Panc1 (cell line): ENCODE measurements around the gene HCFC1R1.

Experiments used
- POLR2AphosphoS5 ChIP-seq: IDR thresholded peaks from 2 replicates; pipeline ENCODE4 v1.6.1; 2012; ENCODE audit warnings: mild to moderate bottlenecking, low read depth, low read length, moderate library complexity
- SIN3A ChIP-seq: IDR thresholded peaks from 2 replicates; pipeline ENCODE4 v1.6.1; 2012; ENCODE audit warnings: low read depth, mild to moderate bottlenecking, low read length, moderate library complexity, borderline replicate concordance; ENCODE audit not compliant: insufficient read depth
- TCF7L2 ChIP-seq: IDR thresholded peaks from 2 replicates; pipeline ENCODE4 v1.6.1; 2011; ENCODE audit warnings: mild to moderate bottlenecking, low read depth, low read length, inconsistent platforms
- TF ChIP-seq, protein P1 (sequence below): fragments of 450-650 bp; IDR thresholded peaks from 2 replicates; pipeline ENCODE4 v1.5.1; 2017; ENCODE audit warnings: mild to moderate bottlenecking
- TF ChIP-seq, protein P2 (sequence below), 2 experiments: IDR thresholded peaks; 2 replicates each; pipeline ENCODE4 v1.6.1; 2011 to 2012; ENCODE audit warnings: low read depth in 2 of 2, control low read depth in 1 of 2, low read length in 1 of 2, mild to moderate bottlenecking in 1 of 2, moderate library complexity in 1 of 2; ENCODE audit not compliant: insufficient read depth in 1 of 2

DNA sequence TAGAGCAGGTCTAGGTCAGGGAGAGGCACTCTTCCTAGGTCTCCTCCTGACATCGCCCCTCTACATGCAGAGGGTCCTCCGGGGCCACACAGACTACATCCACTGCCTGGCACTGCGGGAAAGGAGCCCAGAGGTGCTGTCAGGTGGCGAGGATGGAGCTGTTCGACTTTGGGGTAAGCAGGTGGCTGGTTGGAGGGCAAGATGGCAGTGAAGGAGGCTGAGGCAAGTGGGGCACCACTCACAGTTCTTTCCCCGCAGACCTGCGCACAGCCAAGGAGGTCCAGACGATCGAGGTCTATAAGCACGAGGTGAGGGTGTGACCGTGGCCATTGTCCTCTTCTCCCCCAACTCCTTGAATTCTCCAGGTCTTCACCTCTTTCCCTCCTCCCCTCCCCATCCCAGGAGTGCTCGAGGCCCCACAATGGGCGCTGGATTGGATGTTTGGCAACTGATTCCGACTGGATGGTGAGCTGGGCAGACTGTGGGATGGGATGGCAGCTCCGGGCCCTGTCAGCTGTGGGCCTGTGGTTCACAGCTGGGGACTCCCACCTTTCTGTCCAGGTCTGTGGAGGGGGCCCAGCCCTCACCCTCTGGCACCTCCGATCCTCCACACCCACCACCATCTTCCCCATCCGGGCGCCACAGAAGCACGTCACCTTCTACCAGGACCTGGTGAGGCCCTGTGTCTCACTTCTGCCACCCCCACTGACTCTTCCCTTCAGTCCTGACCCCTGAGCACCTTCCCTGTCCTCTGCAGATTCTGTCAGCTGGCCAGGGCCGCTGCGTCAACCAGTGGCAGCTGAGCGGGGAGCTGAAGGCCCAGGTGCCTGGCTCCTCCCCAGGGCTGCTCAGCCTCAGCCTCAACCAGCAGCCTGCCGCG is 3.1 kb upstream of the HCFC1R1 start:
- TF ChIP-seq, protein P1, sequence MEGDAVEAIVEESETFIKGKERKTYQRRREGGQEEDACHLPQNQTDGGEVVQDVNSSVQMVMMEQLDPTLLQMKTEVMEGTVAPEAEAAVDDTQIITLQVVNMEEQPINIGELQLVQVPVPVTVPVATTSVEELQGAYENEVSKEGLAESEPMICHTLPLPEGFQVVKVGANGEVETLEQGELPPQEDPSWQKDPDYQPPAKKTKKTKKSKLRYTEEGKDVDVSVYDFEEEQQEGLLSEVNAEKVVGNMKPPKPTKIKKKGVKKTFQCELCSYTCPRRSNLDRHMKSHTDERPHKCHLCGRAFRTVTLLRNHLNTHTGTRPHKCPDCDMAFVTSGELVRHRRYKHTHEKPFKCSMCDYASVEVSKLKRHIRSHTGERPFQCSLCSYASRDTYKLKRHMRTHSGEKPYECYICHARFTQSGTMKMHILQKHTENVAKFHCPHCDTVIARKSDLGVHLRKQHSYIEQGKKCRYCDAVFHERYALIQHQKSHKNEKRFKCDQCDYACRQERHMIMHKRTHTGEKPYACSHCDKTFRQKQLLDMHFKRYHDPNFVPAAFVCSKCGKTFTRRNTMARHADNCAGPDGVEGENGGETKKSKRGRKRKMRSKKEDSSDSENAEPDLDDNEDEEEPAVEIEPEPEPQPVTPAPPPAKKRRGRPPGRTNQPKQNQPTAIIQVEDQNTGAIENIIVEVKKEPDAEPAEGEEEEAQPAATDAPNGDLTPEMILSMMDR = no peak
- TF ChIP-seq SIN3A = no peak
- TF ChIP-seq TCF7L2 = no peak
- TF ChIP-seq, protein P2, sequence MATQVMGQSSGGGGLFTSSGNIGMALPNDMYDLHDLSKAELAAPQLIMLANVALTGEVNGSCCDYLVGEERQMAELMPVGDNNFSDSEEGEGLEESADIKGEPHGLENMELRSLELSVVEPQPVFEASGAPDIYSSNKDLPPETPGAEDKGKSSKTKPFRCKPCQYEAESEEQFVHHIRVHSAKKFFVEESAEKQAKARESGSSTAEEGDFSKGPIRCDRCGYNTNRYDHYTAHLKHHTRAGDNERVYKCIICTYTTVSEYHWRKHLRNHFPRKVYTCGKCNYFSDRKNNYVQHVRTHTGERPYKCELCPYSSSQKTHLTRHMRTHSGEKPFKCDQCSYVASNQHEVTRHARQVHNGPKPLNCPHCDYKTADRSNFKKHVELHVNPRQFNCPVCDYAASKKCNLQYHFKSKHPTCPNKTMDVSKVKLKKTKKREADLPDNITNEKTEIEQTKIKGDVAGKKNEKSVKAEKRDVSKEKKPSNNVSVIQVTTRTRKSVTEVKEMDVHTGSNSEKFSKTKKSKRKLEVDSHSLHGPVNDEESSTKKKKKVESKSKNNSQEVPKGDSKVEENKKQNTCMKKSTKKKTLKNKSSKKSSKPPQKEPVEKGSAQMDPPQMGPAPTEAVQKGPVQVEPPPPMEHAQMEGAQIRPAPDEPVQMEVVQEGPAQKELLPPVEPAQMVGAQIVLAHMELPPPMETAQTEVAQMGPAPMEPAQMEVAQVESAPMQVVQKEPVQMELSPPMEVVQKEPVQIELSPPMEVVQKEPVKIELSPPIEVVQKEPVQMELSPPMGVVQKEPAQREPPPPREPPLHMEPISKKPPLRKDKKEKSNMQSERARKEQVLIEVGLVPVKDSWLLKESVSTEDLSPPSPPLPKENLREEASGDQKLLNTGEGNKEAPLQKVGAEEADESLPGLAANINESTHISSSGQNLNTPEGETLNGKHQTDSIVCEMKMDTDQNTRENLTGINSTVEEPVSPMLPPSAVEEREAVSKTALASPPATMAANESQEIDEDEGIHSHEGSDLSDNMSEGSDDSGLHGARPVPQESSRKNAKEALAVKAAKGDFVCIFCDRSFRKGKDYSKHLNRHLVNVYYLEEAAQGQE (IDR thresholded peaks at IDR 0.05; ENCODE audit: insufficient read depth in 1 of 2, low read depth in 2 of 2, low read length in 1 of 2) = no peak
- TF ChIP-seq POLR2AphosphoS5 = no peak
